Lower lobe of right lung (tissue), 2 donors: ENCODE results near the gene MYEOV. TPM values are rescaled to one million over a fixed set of nuclear protein-coding genes. Genes with fewer than 3 reads are reported as not detected.
A peak's percentile ranks its signal among the peaks of the same experiment; 100 is the strongest.

Source experiments
- ATAC-seq, 2 donors: fragments of 200-7000 bp; cut with Tn5 transposase; one replicate each; pipeline ENCODE4 v1.9.1; 2020 to 2022; ENCODE audit warnings: mild to moderate bottlenecking in 2 of 2, moderate library complexity in 2 of 2
- DNase-seq: peaks from one replicate; pipeline ENCODE4 v3.0.0-alpha.2; 2020
- H3K27ac ChIP-seq: fragments of 200-600 bp; one replicate; pipeline ENCODE4 v1.8.0; 2022
- H3K27me3 ChIP-seq: fragments of 200-600 bp; one replicate; pipeline ENCODE4 v1.8.0; 2022; ENCODE audit warnings: low read depth
- H3K36me3 ChIP-seq: fragments of 200-600 bp; one replicate; pipeline ENCODE4 v1.8.0; 2022; ENCODE audit warnings: mild to moderate bottlenecking
- H3K4me1 ChIP-seq: fragments of 200-600 bp; one replicate; pipeline ENCODE4 v1.8.0; 2022
- H3K4me3 ChIP-seq: fragments of 200-600 bp; one replicate; pipeline ENCODE4 v1.8.0; 2022; ENCODE audit warnings: mild to moderate bottlenecking
- H3K9me3 ChIP-seq: fragments of 200-600 bp; one replicate; pipeline ENCODE4 v1.8.0; 2022
- intact Hi-C: fragments of 100-400 bp; cut with DNase I; formaldehyde crosslinking; loops from one replicate; pipeline ENCODE4 v1.11.0; 2022
- total RNA-seq: library from RNA; stranded (reverse); fragmentation: NEBNext Ultra II Directional; extraction: Animal tissue kit (Norgen Biotek cat#: 25700); gene quantifications from one replicate; pipeline ENCODE4 v1.2.1, GENCODE V29; 2021
- TF ChIP-seq, protein P1 (sequence below): fragments of 200-600 bp; IDR thresholded peaks from one replicate; pipeline ENCODE4 v1.8.0; 2022; ENCODE audit warnings: antibody characterized with exemption, mild to moderate bottlenecking
- donor health status: DM: no; HTN: yes; CAD: no; lungs with severe emphysema.

Gene MYEOV
- total RNA-seq, 1 donor from 2014 or later: 1.2 TPM

DNA sequence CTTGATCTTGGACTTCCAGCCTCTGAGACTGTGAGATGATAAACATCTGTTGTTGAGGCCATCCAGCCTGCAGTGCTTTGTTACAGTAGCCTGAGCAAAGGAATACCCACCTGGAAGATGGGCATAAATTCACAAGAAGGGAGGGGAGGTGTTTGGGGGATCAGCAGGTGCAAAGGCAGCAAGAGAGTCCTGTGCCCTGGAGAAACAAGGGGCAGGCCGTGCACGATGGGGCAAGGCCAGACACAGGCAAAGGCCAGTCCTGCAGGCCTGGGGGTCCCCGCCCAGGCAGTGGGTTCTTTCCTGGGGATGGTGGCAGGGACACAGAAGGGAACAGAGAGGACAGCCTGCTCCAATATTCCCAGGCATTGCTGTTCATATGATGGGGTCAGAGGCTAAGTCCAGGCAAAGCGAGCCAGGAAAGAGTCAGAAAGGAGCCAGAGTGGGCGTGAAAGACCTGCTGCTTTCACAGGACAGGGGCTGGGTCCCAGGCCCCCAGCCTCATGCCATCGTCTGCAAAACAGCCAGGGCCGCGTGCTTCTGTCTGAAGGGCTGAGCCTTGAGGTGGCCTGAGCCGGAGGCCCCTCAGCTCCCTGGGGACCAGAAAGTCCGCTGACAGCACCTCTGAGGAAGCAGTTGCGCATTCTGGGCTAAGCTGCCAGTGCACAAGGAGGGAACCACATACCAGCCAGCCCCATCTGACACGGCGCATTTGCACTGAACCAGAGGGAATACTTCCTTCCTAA, 48.8 kb downstream of the MYEOV start:
- TF ChIP-seq, protein P1, sequence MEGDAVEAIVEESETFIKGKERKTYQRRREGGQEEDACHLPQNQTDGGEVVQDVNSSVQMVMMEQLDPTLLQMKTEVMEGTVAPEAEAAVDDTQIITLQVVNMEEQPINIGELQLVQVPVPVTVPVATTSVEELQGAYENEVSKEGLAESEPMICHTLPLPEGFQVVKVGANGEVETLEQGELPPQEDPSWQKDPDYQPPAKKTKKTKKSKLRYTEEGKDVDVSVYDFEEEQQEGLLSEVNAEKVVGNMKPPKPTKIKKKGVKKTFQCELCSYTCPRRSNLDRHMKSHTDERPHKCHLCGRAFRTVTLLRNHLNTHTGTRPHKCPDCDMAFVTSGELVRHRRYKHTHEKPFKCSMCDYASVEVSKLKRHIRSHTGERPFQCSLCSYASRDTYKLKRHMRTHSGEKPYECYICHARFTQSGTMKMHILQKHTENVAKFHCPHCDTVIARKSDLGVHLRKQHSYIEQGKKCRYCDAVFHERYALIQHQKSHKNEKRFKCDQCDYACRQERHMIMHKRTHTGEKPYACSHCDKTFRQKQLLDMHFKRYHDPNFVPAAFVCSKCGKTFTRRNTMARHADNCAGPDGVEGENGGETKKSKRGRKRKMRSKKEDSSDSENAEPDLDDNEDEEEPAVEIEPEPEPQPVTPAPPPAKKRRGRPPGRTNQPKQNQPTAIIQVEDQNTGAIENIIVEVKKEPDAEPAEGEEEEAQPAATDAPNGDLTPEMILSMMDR: no peak
- Histone ChIP-seq H3K9me3 (no peaks in the 10 kb centered on the region), H3K4me1 (no peaks in the 10 kb centered on the region), H3K27me3 (no peaks in the 10 kb centered on the region), H3K4me3 (no peak overlapping the region), H3K36me3 (no peaks in the 10 kb centered on the region), H3K27ac (no peak overlapping the region)
- DNase-seq: no peak
- intact Hi-C loops: no loop called here
- no peak for ATAC-seq

DNA sequence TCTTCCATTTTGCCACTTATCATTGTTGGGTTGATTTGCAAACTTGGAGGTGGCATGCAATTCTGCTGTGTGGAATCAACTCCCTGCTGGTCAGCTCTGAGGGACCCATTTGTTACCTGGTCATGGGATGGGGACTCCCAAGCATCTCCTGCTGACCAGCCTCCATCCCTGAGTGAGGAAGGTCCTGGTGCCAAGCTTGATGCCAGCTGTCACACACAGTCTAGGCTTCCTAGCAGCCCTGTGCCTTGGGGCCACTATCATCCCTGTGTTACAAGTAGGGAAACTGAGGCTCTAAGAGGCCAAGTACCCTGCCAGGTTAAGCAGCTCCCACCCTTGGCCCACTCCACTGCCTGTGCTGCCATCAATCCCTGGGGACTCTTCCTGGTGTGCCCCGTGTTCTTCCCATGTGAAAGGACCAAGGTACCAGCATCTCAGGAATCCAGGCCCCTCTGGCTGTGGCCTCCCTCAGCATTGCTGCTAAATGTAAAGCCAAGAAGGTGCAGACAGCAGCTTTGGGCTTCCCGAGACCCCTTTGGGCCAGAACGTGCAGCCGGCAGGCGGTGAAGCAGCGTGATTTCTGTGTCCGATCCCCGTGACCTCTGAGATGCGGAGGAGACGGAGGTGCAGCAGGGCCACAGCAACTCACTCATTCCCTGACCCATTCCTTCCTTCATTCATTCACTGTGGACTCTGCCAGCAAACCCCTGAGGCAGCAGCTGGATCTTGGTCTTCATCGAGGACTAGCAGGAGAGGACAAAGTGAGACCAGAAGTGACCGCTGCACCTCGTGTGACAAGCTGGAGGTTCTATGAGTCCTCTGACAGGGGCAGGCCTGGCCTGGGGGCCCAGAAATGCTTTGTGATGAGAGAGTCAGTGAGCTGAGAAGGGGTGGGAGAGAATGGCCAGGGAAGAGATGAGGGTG, 49.7 kb downstream of the MYEOV start:
- H3K27ac ChIP-seq: no peak overlapping the region
- no peaks in the 10 kb centered on the region for H3K36me3 ChIP-seq
- H3K4me3 ChIP-seq: no peak overlapping the region
- H3K27me3 ChIP-seq: no peaks in the 10 kb centered on the region
- DNase-seq: no peak
- ATAC-seq: peak in 1 of 2 donors; percentile 21
- H3K9me3 ChIP-seq: no peaks in the 10 kb centered on the region
- TF ChIP-seq, protein P1: no peak
- intact Hi-C loops: no loop called here
- no peaks in the 10 kb centered on the region for H3K4me1 ChIP-seq

DNA sequence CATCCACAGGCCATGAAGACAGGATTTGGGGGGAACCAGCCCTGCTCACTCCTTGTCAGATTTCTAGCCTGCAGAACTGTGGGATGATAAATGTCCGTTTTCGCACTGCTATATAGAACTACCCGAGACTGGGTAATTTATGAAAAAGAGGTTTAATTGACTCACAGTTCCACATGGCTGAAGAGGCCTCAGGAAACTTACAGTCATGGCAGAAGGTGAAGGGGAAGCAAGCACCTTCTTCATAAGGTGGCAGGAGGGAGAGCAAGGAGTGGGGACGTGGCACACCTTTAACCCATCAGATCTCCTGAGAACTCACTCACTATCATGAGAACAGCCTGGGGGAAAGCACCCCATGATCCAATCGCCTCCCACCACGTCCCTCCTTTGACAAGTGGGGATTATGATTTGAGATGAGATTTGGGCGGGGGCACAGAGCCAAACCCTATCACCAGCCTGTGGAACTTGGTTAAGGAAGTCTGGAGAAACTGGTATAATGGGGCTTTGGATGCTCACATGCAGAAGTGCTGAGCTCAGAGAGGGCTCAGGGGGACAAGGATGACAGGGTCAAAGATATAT, 50.7 kb downstream of the MYEOV start:
- TF ChIP-seq, protein P1: no peak
- no peak for DNase-seq
- no peaks in the 10 kb centered on the region for H3K9me3 ChIP-seq
- no peak overlapping the region for H3K4me3 ChIP-seq
- H3K27me3 ChIP-seq: no peaks in the 10 kb centered on the region
- intact Hi-C loops: no loop called here
- no peak for ATAC-seq
- no peaks in the 10 kb centered on the region for H3K4me1 ChIP-seq
- no peaks in the 10 kb centered on the region for H3K36me3 ChIP-seq
- H3K27ac ChIP-seq: no peak overlapping the region

Other genes starting within 250 kb of the MYEOV start
- gene TPCN2, start 245.2 kb upstream of the MYEOV start, total RNA-seq: 18.2 TPM
- gene SMIM38, start 138.2 kb upstream of the MYEOV start, total RNA-seq: not detected
- not detected for gene LINC01488, start 187.5 kb downstream of the MYEOV start, total RNA-seq